NB4 (cell line): ENCODE measurements around the gene ZNF442.

ENCODE experiments used
- DNase-seq: peaks from one replicate; pipeline ENCODE4 v3.0.0; 2010; ENCODE audit warnings: low read depth
- H3K4me3 ChIP-seq: one replicate; pipeline ENCODE4 v1.5.1; 2011; ENCODE audit warnings: mild to moderate bottlenecking, low read depth, low read length, moderate library complexity
- MAX ChIP-seq: IDR thresholded peaks from 2 replicates; pipeline ENCODE4 v1.6.1; 2011; ENCODE audit warnings: low read depth, low read length
- MYC ChIP-seq: IDR thresholded peaks from 2 replicates; pipeline ENCODE4 v1.6.1; 2011; ENCODE audit warnings: low read depth, low read length
- POLR2A ChIP-seq: IDR thresholded peaks from 2 replicates; pipeline ENCODE4 v1.6.1; 2011; ENCODE audit warnings: mild to moderate bottlenecking; ENCODE audit not compliant: insufficient read length; ENCODE audit errors: extremely low read depth
- TF ChIP-seq, protein P1 (sequence below): IDR thresholded peaks from one replicate; pipeline ENCODE4 v1.5.1; 2012; ENCODE audit warnings: low read depth, low read length

The ZNF442 gene

GRCh38 chr19:12350185-12350889 is 15.1 kb downstream of the ZNF442 start:
- TF ChIP-seq MYC (no peak), MAX (no peak), POLR2A (no peak)
- TF ChIP-seq, protein P1, sequence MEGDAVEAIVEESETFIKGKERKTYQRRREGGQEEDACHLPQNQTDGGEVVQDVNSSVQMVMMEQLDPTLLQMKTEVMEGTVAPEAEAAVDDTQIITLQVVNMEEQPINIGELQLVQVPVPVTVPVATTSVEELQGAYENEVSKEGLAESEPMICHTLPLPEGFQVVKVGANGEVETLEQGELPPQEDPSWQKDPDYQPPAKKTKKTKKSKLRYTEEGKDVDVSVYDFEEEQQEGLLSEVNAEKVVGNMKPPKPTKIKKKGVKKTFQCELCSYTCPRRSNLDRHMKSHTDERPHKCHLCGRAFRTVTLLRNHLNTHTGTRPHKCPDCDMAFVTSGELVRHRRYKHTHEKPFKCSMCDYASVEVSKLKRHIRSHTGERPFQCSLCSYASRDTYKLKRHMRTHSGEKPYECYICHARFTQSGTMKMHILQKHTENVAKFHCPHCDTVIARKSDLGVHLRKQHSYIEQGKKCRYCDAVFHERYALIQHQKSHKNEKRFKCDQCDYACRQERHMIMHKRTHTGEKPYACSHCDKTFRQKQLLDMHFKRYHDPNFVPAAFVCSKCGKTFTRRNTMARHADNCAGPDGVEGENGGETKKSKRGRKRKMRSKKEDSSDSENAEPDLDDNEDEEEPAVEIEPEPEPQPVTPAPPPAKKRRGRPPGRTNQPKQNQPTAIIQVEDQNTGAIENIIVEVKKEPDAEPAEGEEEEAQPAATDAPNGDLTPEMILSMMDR, result no peak

DNA sequence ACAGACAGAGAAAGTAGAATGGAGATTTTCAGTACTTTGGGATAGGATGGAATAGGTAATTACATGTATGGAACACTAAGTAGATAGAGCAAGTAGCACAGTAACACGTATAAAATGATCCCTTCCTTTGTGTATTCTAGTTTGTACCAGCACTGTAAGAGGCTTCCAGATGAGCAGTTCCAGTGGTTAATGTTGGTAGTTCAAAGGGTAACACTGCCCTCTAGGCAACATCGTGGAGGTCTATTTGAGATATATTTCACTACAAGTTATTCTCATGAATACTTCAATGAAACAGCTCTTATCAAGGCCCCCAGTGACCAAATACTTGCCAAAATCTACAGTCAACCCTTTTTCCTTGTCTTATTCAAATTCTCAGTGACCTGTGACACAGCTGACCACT is 18.6 kb downstream of the ZNF442 start:
- no peak for TF ChIP-seq MAX
- no peak for TF ChIP-seq POLR2A
- TF ChIP-seq MYC, result no peak
- TF ChIP-seq, protein P1, result no peak
- no peak overlapping the region for H3K4me3 ChIP-seq
- peak; percentile 55 for DNase-seq

More at GRCh38 chr19:12350185-12350889, 15.1 kb downstream of the ZNF442 start:
- H3K4me3 ChIP-seq, result no peak overlapping the region
- no peak for DNase-seq

GRCh38 chr19:12345197-12345596 is 20.3 kb downstream of the ZNF442 start:
- no peak for DNase-seq
- no peak overlapping the region for H3K4me3 ChIP-seq
- TF ChIP-seq, protein P1, result no peak
- TF ChIP-seq POLR2A (no peak), MAX (no peak), MYC (no peak)

GRCh38 chr19:12333162-12334159 is 32.0 kb downstream of the ZNF442 start, which contains the start of gene ZNF563:
TSS of gene ZNF563 (minus strand) at chr19:12333633. CDS start at chr19:12333482, 151 bp downstream.
- peak; percentile 95 for DNase-seq
- H3K4me3 ChIP-seq, result peak within 1 kb of the TSS; percentile 78
- TF ChIP-seq MYC (no peak), POLR2A (no peak), MAX (no peak)
- TF ChIP-seq, protein P1, result no peak

DNA sequence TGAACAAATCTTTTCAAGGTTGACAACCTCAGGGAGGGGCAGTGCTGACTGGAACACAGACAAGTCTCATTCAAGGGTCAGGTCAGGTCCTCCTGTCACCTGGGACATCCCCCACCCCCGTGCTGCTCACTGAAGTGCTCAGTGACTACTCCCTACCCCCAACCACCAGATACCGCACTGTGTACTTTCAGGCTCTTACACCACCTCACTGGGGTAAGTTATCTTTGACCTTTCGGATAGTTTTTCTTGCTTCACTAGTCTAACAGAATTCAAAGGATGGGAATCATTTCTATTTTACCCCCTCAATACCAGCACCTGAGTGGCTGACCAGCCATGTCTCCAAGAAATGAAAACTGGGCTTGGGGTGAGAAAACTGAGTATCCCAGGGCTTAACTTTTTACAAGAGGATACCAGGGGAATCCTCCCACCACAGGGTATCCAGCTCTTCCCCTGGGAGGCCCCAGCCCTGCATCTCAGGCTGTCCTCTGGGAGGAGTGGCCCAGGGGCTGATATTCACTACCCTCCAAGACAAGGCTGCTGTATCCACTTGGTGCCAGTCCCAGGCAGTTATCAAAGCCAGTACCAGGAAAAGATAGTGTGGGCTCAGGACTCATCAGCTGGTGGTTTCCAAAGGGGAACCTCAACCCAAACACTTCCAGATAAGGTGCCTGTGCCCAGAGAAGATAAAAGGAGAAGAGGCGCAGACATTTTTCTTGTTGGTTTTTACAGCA is 34.1 kb downstream of the ZNF442 start:
- DNase-seq, result no peak
- H3K4me3 ChIP-seq, result no peak overlapping the region
- no peak for TF ChIP-seq MAX
- TF ChIP-seq, protein P1, result no peak
- TF ChIP-seq MYC, result no peak
- TF ChIP-seq POLR2A, result no peak
